ENCODE results near the gene LSAMP.

LSAMP gene

GRCh38 chr3:116429479-116430269, 15.6 kb downstream of the LSAMP start:
- no peak for DNase-seq

GRCh38 chr3:116426036-116426435, 19.3 kb downstream of the LSAMP start:
- DNase-seq = no peak

- peak; percentile 13 for DNase-seq
Observed at GRCh38 chr3:116425126-116425525, 20.2 kb downstream of the LSAMP start.

DNA sequence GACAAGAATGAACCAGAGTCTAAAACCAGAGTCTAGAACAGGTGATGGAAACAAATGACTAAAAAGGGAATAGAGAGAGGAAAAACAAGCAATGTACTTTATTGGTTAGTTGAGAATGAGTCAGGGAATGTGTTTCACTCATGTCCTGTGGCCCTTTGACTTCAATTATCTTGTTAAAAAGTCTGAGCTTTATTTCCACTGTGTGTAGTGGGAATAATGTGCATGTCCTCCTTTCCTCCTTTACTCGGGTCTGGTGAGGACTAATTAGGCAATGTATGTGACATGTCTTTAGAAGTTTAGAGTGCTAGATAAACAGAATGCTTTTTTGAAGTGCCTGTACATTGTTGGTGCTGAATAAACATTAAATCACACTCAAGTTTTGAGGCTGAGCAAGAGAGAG, 21.3 kb downstream of the LSAMP start:
- peak; percentile 22 for DNase-seq

DNA sequence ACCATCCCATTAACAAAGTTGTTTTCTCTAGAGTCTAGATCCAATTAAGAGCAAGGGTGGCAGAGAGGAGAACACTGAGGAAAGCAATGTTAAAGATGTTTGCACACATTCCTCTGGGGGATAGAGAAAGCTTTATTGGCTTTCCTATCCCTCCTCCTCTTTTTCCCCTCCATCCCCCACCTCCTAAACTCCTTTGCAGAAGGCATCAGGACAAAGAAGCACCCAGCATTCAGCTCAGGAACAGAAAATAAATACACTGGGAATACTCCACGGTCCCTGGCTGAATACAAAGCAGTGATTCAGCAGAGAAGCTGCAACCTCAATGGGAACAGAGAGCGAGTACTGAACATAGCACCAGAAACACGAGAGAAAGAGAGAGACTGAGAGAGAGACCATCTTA, 21.9 kb downstream of the LSAMP start:
- peak; percentile 33 for DNase-seq

DNA sequence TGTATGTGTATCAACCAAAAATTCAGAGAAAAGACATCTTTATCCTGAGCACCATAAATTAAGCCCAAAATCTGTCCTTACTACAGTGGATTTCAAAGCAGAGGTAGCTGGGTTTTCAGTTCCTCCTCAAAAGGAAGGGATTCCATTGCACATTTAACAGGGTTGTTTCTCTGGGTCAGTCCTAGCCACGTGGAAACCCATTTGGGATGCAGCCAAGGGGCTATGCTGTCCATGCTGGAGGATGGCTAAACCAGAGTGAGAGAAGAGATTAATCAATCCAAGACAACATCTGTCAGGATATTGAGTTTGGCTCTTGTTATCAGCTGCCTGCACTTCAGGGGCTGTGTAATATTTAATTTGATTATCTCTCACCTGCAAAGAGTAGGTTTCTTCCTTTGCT, 28.1 kb downstream of the LSAMP start:
- DNase-seq = no peak

GRCh38 chr3:116413319-116413718, 32.0 kb downstream of the LSAMP start:
- no peak for DNase-seq

- DNase-seq = no peak
Observed at GRCh38 chr3:116408473-116408872, 36.8 kb downstream of the LSAMP start.

DNA sequence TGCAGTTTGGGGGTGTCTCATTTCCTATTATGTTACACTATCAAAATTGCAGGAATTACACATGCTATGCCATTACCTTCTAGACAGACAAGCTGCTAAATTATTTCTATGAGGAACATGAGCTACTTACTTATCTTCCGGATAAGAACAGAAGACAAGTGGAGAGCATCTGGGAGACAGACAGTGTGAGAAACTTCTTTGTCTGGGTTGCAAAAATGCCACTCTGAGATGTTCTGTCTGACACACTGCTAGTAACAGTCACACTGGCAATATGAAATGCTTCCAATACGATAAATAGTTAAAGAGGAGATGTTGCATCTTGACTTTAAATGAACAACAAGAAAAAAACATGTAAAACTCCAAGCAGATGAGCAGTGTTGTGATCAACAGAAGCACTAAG, 40.1 kb downstream of the LSAMP start:
- DNase-seq = no peak

- DNase-seq = no peak
Observed at GRCh38 chr3:116399701-116400226, 45.5 kb downstream of the LSAMP start.

DNA sequence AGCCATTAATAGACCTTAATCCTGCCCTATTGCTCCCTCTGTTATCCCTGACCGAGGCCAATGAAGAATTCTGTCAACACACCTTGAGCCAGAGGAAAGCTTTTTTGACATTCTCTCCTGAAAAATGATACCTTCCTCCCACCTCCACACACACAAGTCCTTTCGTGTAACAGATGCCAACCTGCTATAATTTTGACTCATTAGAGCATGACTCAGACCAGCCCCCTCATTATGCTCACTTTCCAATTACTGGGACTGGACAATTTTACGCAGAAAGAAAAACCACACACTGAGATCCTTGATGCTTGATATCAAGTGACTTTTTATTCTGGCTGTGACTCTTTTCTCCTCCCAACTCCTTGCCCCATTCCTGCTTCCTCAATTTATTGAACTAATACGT, 50.9 kb downstream of the LSAMP start:
- DNase-seq = peak; percentile 68

DNA sequence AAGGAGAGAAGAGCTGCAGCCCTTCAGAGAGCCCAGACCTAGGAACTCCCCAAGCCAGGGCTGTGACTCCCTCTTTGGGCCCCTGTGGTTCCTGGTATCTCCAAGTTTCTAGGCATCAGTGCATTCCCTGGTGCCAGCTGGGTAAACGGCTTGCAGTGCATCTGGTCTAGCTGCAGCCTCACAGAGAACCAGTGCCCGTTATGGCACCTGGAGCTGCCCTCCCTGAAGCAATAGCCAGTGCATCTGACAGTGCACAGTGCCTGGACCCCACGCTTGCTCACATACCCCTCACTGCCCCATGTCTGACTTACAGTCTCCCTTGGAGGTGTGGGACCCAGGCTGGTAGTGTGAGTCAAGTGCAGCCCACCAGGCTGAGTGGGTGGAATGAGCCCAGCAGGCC, 52.1 kb downstream of the LSAMP start:
- no peak for DNase-seq

GRCh38 chr3:116392291-116392690, 53.0 kb downstream of the LSAMP start:
- DNase-seq = no peak

DNA sequence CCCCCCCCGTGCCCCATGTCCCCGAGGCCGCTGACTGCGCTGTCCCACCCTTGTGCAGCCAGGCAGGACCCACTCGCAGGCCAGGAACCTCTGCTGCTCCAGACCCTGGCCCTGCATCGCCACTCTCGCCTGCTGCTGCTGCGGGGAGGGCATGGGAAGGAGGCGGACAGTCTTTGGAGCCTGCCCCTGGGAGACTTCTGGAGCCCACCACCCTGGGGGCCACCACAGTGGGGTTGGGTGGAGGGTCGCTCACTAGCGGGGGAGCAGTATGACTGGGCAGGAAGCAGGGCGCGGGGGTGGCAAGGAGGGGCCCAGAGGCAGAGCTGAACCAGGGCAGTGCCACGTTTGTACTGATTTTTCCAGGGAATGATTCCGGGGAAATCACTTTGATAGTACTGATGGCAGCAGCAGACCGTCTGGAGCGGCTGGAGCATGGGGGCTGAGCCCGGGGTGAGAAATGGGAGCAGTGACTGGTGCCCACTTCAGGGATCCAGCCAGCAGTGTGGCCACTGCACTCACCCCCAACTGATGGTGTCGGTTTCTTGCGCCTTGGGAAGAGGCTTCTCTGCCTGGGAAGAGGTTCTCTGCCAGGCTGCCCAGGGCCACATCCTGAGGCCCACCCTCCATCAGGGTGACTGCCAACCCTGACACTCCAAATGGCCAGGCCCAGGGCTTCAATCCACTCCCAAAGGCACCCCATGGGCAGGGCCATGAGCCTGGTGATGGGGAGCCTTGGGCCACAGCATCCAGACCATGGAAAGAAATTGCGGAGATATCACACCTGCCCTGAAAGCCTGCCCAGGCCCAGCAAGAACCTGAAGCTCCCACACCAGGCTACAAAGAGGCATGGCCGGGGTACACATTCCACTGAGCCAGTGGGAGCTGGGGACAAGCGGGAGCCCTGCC, 53.7 kb downstream of the LSAMP start:
- DNase-seq = no peak

- no peak for DNase-seq
Observed at GRCh38 chr3:116390318-116390717, 55.0 kb downstream of the LSAMP start.

- peak; percentile 53 for DNase-seq
Observed at GRCh38 chr3:116388867-116389385, 56.4 kb downstream of the LSAMP start.

- DNase-seq = no peak
Observed at GRCh38 chr3:116386168-116386567, 59.1 kb downstream of the LSAMP start.

- no peak for DNase-seq
Observed at GRCh38 chr3:116384717-116385116, 60.6 kb downstream of the LSAMP start.

DNA sequence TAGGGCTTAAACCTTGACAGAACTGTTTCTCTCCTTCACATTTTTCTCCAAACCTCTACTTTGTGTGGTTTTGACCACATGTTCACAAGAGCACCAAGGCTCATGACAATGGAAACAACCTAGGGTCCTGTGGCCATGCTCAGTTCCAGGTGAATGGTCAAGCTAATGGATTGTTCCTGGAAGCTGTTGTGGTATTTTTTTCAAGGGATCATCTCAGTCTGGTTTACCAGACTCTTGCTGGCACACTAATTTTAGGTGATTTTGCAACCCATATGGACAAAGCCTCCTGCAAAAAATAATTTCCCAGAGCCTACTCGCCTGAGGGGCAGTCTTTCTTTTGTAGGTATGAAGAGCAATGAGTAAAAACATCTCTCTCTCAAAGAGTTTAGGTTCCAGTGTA, 67.2 kb downstream of the LSAMP start:
- DNase-seq = no peak

- DNase-seq = no peak
Observed at GRCh38 chr3:116374901-116375300, 70.4 kb downstream of the LSAMP start.

GRCh38 chr3:116367761-116368395, 77.4 kb downstream of the LSAMP start:
- DNase-seq = no peak

DNA sequence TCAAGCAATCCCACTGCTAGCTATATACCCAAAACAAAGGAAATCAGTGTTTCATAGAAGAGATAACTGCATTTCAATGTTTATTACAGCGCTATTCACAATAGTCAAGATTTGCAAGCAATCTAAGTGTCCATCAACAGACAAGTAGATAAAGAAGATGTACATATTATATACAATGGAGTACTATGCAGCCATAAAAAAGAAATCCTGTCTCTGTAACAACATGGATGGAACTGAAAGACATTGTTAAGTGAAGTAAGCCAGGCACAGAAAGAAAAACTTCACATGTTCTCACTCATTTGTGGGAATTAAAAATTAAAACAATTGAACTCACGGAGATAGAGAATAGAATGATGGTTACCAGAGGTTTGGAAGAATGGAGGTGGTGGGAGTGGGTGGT, 89.2 kb downstream of the LSAMP start:
- DNase-seq = no peak

- no peak for DNase-seq
Observed at GRCh38 chr3:116354382-116354781, 90.9 kb downstream of the LSAMP start.
